ENCODE measurements around the gene SPACA9. TPM values are rescaled to one million over a fixed set of nuclear protein-coding genes. Genes with fewer than 3 reads are reported as not detected.

Gene SPACA9
- total and polyA plus RNA-seq, 8 donors = 1.0 to 3.6 (median 2.2) TPM

DNA sequence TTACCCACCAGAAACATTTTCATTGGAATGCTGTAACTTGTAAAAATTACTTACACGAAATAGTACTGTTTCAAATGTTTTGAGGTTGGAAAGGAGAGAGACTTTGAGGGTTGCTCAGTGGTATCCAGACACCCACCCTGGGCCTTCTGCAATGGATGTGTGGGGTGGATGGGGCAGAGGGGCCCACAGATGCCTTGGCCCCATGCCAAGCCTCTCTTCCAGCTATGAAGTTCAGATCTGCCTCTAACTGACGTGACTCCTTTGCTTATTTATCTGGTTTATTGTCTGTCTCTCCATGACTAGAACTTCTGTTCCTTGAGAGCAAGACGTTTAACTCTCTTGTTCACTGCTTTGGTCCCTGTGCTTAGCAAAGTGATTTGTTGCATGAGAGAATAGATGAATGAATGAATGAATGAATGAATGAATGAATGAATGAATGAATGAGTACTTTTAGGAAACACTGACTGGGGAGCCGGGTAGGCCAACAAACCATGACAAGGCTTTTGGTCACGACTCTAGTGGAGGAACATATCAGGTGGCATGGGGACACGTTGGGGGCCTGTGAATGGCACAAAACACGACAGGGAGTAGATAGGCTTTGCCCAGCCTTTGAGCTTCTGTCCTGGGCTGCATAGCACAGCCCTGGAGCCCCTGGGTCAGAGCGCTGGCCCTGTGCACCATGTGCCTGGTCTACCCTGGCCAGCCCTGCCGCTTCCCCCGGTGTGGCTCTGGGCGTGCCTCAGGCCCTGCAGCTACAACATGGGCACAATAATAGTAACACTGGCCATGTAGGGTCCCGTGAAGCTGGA, 32.4 kb upstream of the SPACA9 start:
- Histone ChIP-seq H3K4me1 (no peaks in the 10 kb centered on the region), H3K4me3 (no peak overlapping the region), H3K9me3 (no peaks in the 10 kb centered on the region), H3K27me3 (no peaks in the 10 kb centered on the region), H3K36me3 (no peaks in the 10 kb centered on the region), H3K27ac (no peak overlapping the region)
- no peak for FAIRE-seq
- ATAC-seq = no peak
- intact Hi-C loops (cut with DNase I) = no loop called here
- no peak for DNase-seq
- WGBS, 2 donors = 81 to 88% methylated on average over 12 of the region's 12 CpGs
- no peak for TF ChIP-seq CTCF (IDR thresholded peaks at IDR 0.05)

- TF ChIP-seq CTCF (IDR thresholded peaks at IDR 0.05) = no peak
- no peak overlapping the region for H3K27ac ChIP-seq
- no peaks in the 10 kb centered on the region for H3K36me3 ChIP-seq
- FAIRE-seq (no peak), DNase-seq (peak in 1 of 6 donors; percentile 41), ATAC-seq (no peak)
- H3K27me3 ChIP-seq = no peaks in the 10 kb centered on the region
- no peak overlapping the region for H3K4me3 ChIP-seq
- 88 to 89% methylated on average over 15 of the region's 15 CpGs for WGBS, 2 donors
- intact Hi-C loops (cut with DNase I) = no loop called here
- H3K9me3 ChIP-seq = no peaks in the 10 kb centered on the region
- no peaks in the 10 kb centered on the region for H3K4me1 ChIP-seq
Measured at GRCh38 chr9:132846918-132847515, 31.7 kb upstream of the SPACA9 start.

DNA sequence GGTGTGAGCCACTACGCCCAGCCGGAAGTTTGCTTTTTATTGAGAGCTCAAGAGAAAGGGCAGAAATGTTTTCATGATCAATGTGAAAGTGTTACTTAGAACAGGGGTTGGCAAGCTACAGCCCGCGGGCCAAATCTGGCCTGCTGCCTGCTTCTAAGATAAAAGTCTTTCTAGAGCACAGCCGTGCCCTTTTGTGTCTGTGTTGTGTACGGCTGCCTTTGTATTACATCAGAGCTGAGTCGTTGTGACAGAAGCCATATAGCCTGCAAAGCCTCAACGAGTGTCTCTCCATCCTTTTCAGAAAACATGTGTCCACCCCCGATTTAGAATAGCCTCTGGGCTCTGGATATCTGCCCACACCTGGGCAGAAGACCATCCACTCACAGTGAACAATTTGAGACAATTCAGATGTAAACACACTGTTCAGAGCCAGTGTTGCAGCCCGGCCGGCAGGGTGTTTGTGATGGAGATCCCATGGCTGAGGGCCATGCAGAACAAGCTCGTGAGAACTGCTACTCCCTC, 29.5 kb upstream of the SPACA9 start:
- TF ChIP-seq CTCF (IDR thresholded peaks at IDR 0.05) = no peak
- intact Hi-C loops (cut with DNase I) = no loop called here
- ATAC-seq = no peak
- WGBS, 2 donors = 58 to 62% methylated on average over 12 of the region's 12 CpGs
- Histone ChIP-seq H3K4me1 (no peaks in the 10 kb centered on the region), H3K36me3 (no peaks in the 10 kb centered on the region), H3K4me3 (no peak overlapping the region), H3K27me3 (no peaks in the 10 kb centered on the region), H3K27ac (no peak overlapping the region), H3K9me3 (no peaks in the 10 kb centered on the region)
- no peak for FAIRE-seq
- peak in 1 of 6 donors; percentile 28 for DNase-seq

DNA sequence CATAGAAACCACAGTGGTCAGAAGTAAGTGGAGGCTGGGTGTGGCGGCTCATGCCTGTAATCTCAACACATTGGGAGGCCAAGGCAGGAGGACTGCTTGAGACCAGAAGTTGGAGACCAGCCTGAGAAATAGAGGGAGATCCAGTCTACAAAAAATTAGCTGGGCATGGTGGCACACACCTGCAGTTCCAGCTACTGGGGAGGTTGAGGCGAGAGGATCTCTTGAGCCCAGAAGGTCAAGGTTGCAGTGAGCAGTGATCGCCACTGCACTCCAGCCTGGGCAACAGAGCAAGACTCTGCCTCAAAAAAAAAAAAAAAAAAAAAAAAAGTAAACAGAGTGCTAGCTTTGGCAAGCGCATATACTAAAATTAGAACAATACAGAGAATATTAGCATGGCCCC, 25.2 kb upstream of the SPACA9 start:
- Histone ChIP-seq H3K36me3 (no peaks in the 10 kb centered on the region), H3K4me3 (no peak overlapping the region), H3K27ac (no peak overlapping the region), H3K4me1 (no peaks in the 10 kb centered on the region), H3K27me3 (no peaks in the 10 kb centered on the region), H3K9me3 (no peaks in the 10 kb centered on the region)
- WGBS, 2 donors = 91 to 94% methylated on average over 4 of the region's 4 CpGs
- intact Hi-C loops (cut with DNase I) = no loop called here
- DNase-seq = no peak
- TF ChIP-seq CTCF (IDR thresholded peaks at IDR 0.05) = no peak
- no peak for ATAC-seq
- FAIRE-seq = no peak

GRCh38 chr9:132854832-132855231, 23.9 kb upstream of the SPACA9 start:
- H3K4me1 ChIP-seq = no peaks in the 10 kb centered on the region
- TF ChIP-seq CTCF (IDR thresholded peaks at IDR 0.05) = no peak
- no peak for FAIRE-seq
- H3K27ac ChIP-seq = no peak overlapping the region
- DNase-seq = no peak
- H3K27me3 ChIP-seq = no peaks in the 10 kb centered on the region
- no peak for ATAC-seq
- H3K36me3 ChIP-seq = no peaks in the 10 kb centered on the region
- intact Hi-C loops (cut with DNase I) = no loop called here
- 81 to 84% methylated on average over 10 of the region's 10 CpGs for WGBS, 2 donors
- H3K9me3 ChIP-seq = no peaks in the 10 kb centered on the region
- H3K4me3 ChIP-seq = no peak overlapping the region
